K562 (cell line): ENCODE results near the gene TOR1A. TPM values are rescaled to one million over a fixed set of nuclear protein-coding genes. Genes with fewer than 3 reads are reported as not detected.

Source experiments
- ATAC-seq: fragments of 200-7000 bp; cut with Tn5 transposase; 3 replicates; pipeline ENCODE4 v1.9.1; 2020; ENCODE audit warnings: moderate library complexity
- BruUV-seq: library from RNA; stranded (reverse); fragments of 400-500 nt; replicated peaks from 2 replicates; lab custom pipeline; 2021; lab: Mats Ljungman, UMichigan
- CTCF ChIA-PET: fragments of 300-600 bp; formaldehyde crosslinking; extraction: SDS; loops from one replicate; lab custom pipeline; 2021; ENCODE audit warnings: low intra/inter-chr PET ratio; lab: Yijun Ruan, JAX
- POLR2A ChIA-PET: fragments of 300-600, 350-650 bp; sonication (Branson Sonifier 250); formaldehyde crosslinking; extraction: SDS; loops from one replicate; lab custom pipeline; 2021; ENCODE audit warnings: antibody characterized with exemption, inconsistent platforms; lab: Yijun Ruan, JAX
- DNase-seq, 4 experiments: peaks; one replicate each; pipeline versions ENCODE4 v3.0.0 to v3.0.0-alpha.2; 2011 to 2018; ENCODE audit warnings: low spot score in 3 of 4, mixed read lengths in 3 of 4; ENCODE audit errors: extremely low read depth in 1 of 4
- FAIRE-seq: peaks from 2 replicates; lab custom pipeline; 2011; peaks lifted over from hg19 to GRCh38; lab: Jason Lieb, UNC
- H2AFZ ChIP-seq: 2 replicates; pipeline ENCODE4 v1.6.0; 2011; ENCODE audit warnings: low read depth, low read length, control low read depth, inconsistent platforms
- H3K27ac ChIP-seq: fragments of 200-600 bp; 3 replicates; pipeline ENCODE4 v1.8.0; 2011; ENCODE audit warnings: low read depth, mild to moderate bottlenecking, control low read depth, inconsistent platforms, low read length, moderate library complexity, mixed read lengths; ENCODE audit errors: extremely low read depth
- H3K27me3 ChIP-seq, 2 experiments: fragments of 300-600 bp in 1 of 2; 2 replicates in 1 of 2; 3 replicates in 1 of 2; pipeline versions ENCODE4 v1.6.0 to v1.8.0; 2011; ENCODE audit warnings: inconsistent platforms in 2 of 2, low read length in 2 of 2, mild to moderate bottlenecking in 1 of 2, mixed read lengths in 1 of 2, moderate library complexity in 1 of 2; ENCODE audit not compliant: control insufficient read depth in 2 of 2, insufficient read depth in 2 of 2
- H3K36me3 ChIP-seq: fragments of 300-600 bp; 3 replicates; pipeline ENCODE4 v1.8.0; 2011; ENCODE audit warnings: mild to moderate bottlenecking, low read length, inconsistent platforms; ENCODE audit not compliant: control insufficient read depth, insufficient read depth
- H3K4me1 ChIP-seq, 2 experiments: fragments of 200-600 bp in 1 of 2; replicated peaks in 1 of 2; 2 replicates in 1 of 2; 3 replicates in 1 of 2; pipeline versions ENCODE4 v1.5.1 to v1.8.0; 2011; ENCODE audit warnings: inconsistent platforms in 2 of 2, low read length in 2 of 2, mild to moderate bottlenecking in 1 of 2, mixed read lengths in 1 of 2, moderate library complexity in 1 of 2; ENCODE audit not compliant: control insufficient read depth in 2 of 2, insufficient read depth in 2 of 2
- H3K4me2 ChIP-seq: 2 replicates; pipeline ENCODE4 v1.6.1; 2011; ENCODE audit warnings: low read length, control low read depth, inconsistent platforms, mixed read lengths; ENCODE audit not compliant: insufficient read depth
- H3K4me3 ChIP-seq: fragments of 200-600 bp; sonication (generic), shearing (Covaris generic); 2 replicates; pipeline ENCODE4 v1.5.1; 2016; ENCODE audit warnings: control low read depth, inconsistent platforms
- H3K79me2 ChIP-seq: fragments of 200-600 bp; 3 replicates; pipeline ENCODE4 v1.8.0; 2011; ENCODE audit warnings: low read length, inconsistent platforms; ENCODE audit not compliant: control insufficient read depth, insufficient read depth
- H3K9ac ChIP-seq, 2 experiments: 2 replicates each; pipeline versions ENCODE4 v1.6.0 to v1.6.1; 2011; ENCODE audit warnings: low read depth in 2 of 2, low read length in 2 of 2, control low read depth in 1 of 2, inconsistent platforms in 1 of 2, mild to moderate bottlenecking in 1 of 2, mixed read lengths in 1 of 2; ENCODE audit not compliant: insufficient read depth in 1 of 2
- H3K9me1 ChIP-seq: one replicate; pipeline ENCODE4 v1.6.0; 2011; ENCODE audit warnings: inconsistent platforms, mild to moderate bottlenecking, low read length, moderate library complexity; ENCODE audit not compliant: control insufficient read depth, insufficient read depth
- H3K9me3 ChIP-seq: replicated peaks from 2 replicates; pipeline ENCODE4 v1.5.1; 2011; ENCODE audit warnings: low read depth, low read length, inconsistent platforms; ENCODE audit not compliant: control insufficient read depth, insufficient read depth
- H4K20me1 ChIP-seq: replicated peaks from 2 replicates; pipeline ENCODE4 v1.6.1; 2011; ENCODE audit warnings: low read length, inconsistent platforms, mixed read lengths; ENCODE audit not compliant: control insufficient read depth, insufficient read depth
- CHAMP1 ChIP-seq: fragments of 450-650 bp; IDR thresholded peaks from 2 replicates; pipeline ENCODE4 v1.6.1; 2016; ENCODE audit warnings: mild to moderate bottlenecking
- CHD1 ChIP-seq: fragments of 200-600 bp; sonication (generic); IDR thresholded peaks from one replicate; pipeline ENCODE4 v1.6.1; 2012; ENCODE audit warnings: mild to moderate bottlenecking, moderate library complexity, low read length, inconsistent platforms
- CREBBP ChIP-seq: IDR thresholded peaks from one replicate; pipeline ENCODE4 v1.6.1; 2012; ENCODE audit warnings: low read depth, mild to moderate bottlenecking, control low read depth, inconsistent platforms, low read length
- HEY1 ChIP-seq: fragments of 250-450 bp; sonication (Bioruptor Pico); IDR thresholded peaks from 2 replicates; pipeline ENCODE4 v1.5.0; 2020; ENCODE audit warnings: mild to moderate bottlenecking, moderate library complexity, borderline replicate concordance
- KDM1A ChIP-seq, 2 experiments: fragments of 450-650 bp; IDR thresholded peaks; 2 replicates each; pipeline ENCODE4 v1.6.1; 2016; ENCODE audit warnings: mild to moderate bottlenecking in 2 of 2
- KDM5B ChIP-seq: fragments of 200-600 bp; sonication (generic); IDR thresholded peaks from 2 replicates; pipeline ENCODE4 v1.6.1; 2012; ENCODE audit warnings: low read depth, mild to moderate bottlenecking, moderate library complexity, low read length, control low read depth, inconsistent platforms; ENCODE audit not compliant: insufficient replicate concordance
- NFYB ChIP-seq: IDR thresholded peaks from 2 replicates; pipeline ENCODE4 v1.6.1; 2011; ENCODE audit warnings: mild to moderate bottlenecking, moderate library complexity; ENCODE audit not compliant: insufficient read length; ENCODE audit errors: extremely low read depth
- RCOR1 ChIP-seq, 2 experiments: IDR thresholded peaks; 2 replicates each; pipeline ENCODE4 v1.6.1; 2012; ENCODE audit warnings: low read depth in 2 of 2, low read length in 2 of 2, borderline replicate concordance in 1 of 2, improper control_type of control experiment in 1 of 2
- SP2 ChIP-seq: IDR thresholded peaks from 2 replicates; pipeline ENCODE4 v1.6.1; 2011; ENCODE audit warnings: mild to moderate bottlenecking, low read depth, low read length, moderate library complexity; ENCODE audit not compliant: poor library complexity, severe bottlenecking; ENCODE audit errors: extremely low read depth
- WGBS: fragments of 100-300 bp; shearing (Covaris generic); methylation state at CpG from one replicate; pipeline ENCODE4 v1.1.6; 2016; ENCODE audit warnings: low coverage, mixed read lengths; ENCODE audit not compliant: insufficient coverage; ENCODE audit errors: missing lambda C conversion rate; 5-methylcytosine and 5-hydroxymethylcytosine counted together
- in situ Hi-C: fragments of 300-500 bp; cut with MboI; formaldehyde crosslinking; loops from 4 replicates; pipeline ENCODE4 v1.15.0; 2018; ENCODE audit warnings: inconsistent platforms, mixed read lengths
- intact Hi-C: fragments of 100-400 bp; cut with micrococcal nuclease; formaldehyde crosslinking; loops from 2 replicates; pipeline ENCODE4 v1.14.2; 2022
- polyA plus RNA-seq, 8 experiments: library from polyadenylated mRNA; depleted of rRNA in 4 of 8; stranded (reverse) in 5 of 8; unstranded in 3 of 8; fragments of >200 nt; fragmentation: Nextera tagmentation in 2 of 8; fragmentation: Illumina TruSeq in 1 of 8; extraction: Ambion mirVana in 2 of 8; extraction: Trizol in 1 of 8; gene quantifications; 2 replicates each; pipeline versions ENCODE4 v1.2.1 to v1.2.3, GENCODE V29; 2011 to 2014; ENCODE audit warnings: inconsistent platforms in 1 of 8, missing spikeins in 1 of 8
- total RNA-seq, 7 experiments: library from RNA; depleted of rRNA in 6 of 7; stranded (reverse); fragments of >200 nt in 6 of 7; fragmentation: Illumina TruSeq in 2 of 7; extraction: Trizol in 2 of 7; gene quantifications; 2 replicates each; pipeline versions ENCODE4 v1.2.1 to v1.2.3, GENCODE V29; 2011 to 2021; ENCODE audit warnings: low replicate concordance in 1 of 7

TOR1A gene
- total and polyA plus RNA-seq, 9 of the 15 experiments (the other 6 are each of a cell fraction or from before 2014, with no cell fraction given) = 4.5 to 85.8 (median 51.3) TPM

- no peaks in the 10 kb centered on the region for H3K9me3 ChIP-seq
- in situ Hi-C loops = loop anchor here (10.0 to 25.0 kb wide), 2 partner anchors 1092 to 1499 kb away; partner anchors contain the start of genes GOLGA2 and SWI5
- H3K4me2 ChIP-seq = no peak overlapping the region
- no peak for TF ChIP-seq RCOR1 (IDR thresholded peaks at IDR 0.05; ENCODE audit: borderline replicate concordance in 1 of 2, low read depth in 2 of 2, low read length in 2 of 2)
- no peak for TF ChIP-seq CHAMP1
- TF ChIP-seq SP2 = no peak
- TF ChIP-seq KDM1A (IDR thresholded peaks at IDR 0.05) = no peak
- no peak for TF ChIP-seq KDM5B
- TF ChIP-seq CREBBP = no peak
- TF ChIP-seq CHD1 = no peak
- no peak for TF ChIP-seq HEY1 (CRISPR knock-in tag)
- TF ChIP-seq NFYB = no peak
- POLR2A ChIA-PET = interaction anchor here (0.6 to 1.3 kb wide), 6 partner anchors 25 to 93 kb away, joined by 3 to 5 read pairs (median 4); no protein-coding TSS in a partner anchor
- DNase-seq (no peak), FAIRE-seq (no peak), ATAC-seq (no peak)
- H3K9me1 ChIP-seq = no peaks in the 10 kb centered on the region
- no peak overlapping the region for H3K27ac ChIP-seq
- 25% methylated on average over 10 of the region's 10 CpGs for WGBS
- CTCF ChIA-PET = interaction anchor here (0.7 to 1.0 kb wide), 3 partner anchors 49 to 531 kb away, joined by 3 to 5 read pairs (median 4); no protein-coding TSS in a partner anchor
- peaks cover 15 to 24% of the 10 kb centered on the region in 2 experiments; a peak in 4 of 5 replicates for H3K4me1 ChIP-seq
- H2AFZ ChIP-seq = peak overlapping the region; percentile 2; the same call in 1 of the 2 replicates
- no peaks in the 10 kb centered on the region for H4K20me1 ChIP-seq
- H3K4me3 ChIP-seq = no peak overlapping the region
- H3K27me3 ChIP-seq = no peaks in the 10 kb centered on the region
- intact Hi-C loops = loop anchor here (10.0 kb wide), 1 partner anchor 652 kb away; no protein-coding TSS in a partner anchor
- no TSS peak for BruUV-seq
- H3K79me2 ChIP-seq = no peaks in the 10 kb centered on the region
- no peaks in the 10 kb centered on the region for H3K36me3 ChIP-seq
- no peak overlapping the region for H3K9ac ChIP-seq
Measured at GRCh38 chr9:129786481-129786880, 37.5 kb downstream of the TOR1A start.
